ENCODE measurements around the gene CLCA4.

DNA sequence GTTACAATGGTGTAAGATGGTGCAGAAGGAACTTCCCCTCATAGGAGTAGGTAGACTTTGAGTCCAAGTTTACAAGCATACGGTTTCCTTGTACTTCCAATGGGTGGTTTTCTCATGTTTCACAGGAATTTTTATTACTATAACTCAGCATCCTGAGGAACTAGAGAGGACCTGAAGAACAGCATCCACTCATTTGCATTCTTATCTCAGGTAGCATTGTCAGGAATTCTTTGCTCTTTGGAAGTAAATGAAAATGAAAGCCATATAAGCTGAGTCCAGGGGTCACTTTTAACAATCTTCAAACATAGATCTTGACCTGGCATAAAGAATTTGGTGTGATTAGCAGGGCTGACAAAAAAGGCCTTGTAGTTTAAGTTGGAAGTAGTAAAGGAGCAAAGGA lies 34.4 kb downstream of the CLCA4 start:
- TF ChIP-seq, protein P1, sequence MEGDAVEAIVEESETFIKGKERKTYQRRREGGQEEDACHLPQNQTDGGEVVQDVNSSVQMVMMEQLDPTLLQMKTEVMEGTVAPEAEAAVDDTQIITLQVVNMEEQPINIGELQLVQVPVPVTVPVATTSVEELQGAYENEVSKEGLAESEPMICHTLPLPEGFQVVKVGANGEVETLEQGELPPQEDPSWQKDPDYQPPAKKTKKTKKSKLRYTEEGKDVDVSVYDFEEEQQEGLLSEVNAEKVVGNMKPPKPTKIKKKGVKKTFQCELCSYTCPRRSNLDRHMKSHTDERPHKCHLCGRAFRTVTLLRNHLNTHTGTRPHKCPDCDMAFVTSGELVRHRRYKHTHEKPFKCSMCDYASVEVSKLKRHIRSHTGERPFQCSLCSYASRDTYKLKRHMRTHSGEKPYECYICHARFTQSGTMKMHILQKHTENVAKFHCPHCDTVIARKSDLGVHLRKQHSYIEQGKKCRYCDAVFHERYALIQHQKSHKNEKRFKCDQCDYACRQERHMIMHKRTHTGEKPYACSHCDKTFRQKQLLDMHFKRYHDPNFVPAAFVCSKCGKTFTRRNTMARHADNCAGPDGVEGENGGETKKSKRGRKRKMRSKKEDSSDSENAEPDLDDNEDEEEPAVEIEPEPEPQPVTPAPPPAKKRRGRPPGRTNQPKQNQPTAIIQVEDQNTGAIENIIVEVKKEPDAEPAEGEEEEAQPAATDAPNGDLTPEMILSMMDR (IDR thresholded peaks at IDR 0.05; ENCODE audit: low read depth, low read length, missing input control), result no peak
- TF ChIP-seq TAF1 (conservative IDR thresholded peaks at IDR 0.05) (no peak), YY1 (IDR thresholded peaks at IDR 0.05) (no peak), JUND (IDR thresholded peaks at IDR 0.05) (no peak)
